ENCODE results near the gene ZNF438. TPM values are rescaled to one million over a fixed set of nuclear protein-coding genes. Genes with fewer than 3 reads are reported as not detected.

ZNF438 gene
- polyA plus RNA-seq, 3 donors = 5.4 to 11.1 (median 9.3) TPM

- Mint-ChIP-seq H3K27ac (no peak overlapping the region), H3K9me3 (peaks cover 0 to 7% (median 3%) of the 10 kb centered on the region in 7 donors), H3K4me3 (peak overlapping the region; percentile 46 to 57), H3K27me3 (ENCODE audit: low read depth in 3 of 3) (peaks cover 0 to 4% (median 1%) of the 10 kb centered on the region in 3 donors), H3K36me3 (no peaks in the 10 kb centered on the region), H3K4me1 (peaks cover 26% of the 10 kb centered on the region)
- no peaks in the 10 kb centered on the region for H4K20me1 ChIP-seq (ENCODE audit: insufficient read depth, low read length)
- no peak overlapping the region for H3K9ac ChIP-seq (ENCODE audit: insufficient read depth, low read length, poor library complexity, severe bottlenecking)
- H3K27ac ChIP-seq (ENCODE audit: low read depth in 1 of 2, low read length in 2 of 2) = no peak overlapping the region
- no peak for TF ChIP-seq CTCF (IDR thresholded peaks at IDR 0.05)
- WGBS (ENCODE audit: insufficient coverage) = 96% methylated on average over 12 of the region's 16 CpGs
- H3K79me2 ChIP-seq (ENCODE audit: insufficient read depth, low read length) = no peaks in the 10 kb centered on the region
- H3K9me3 ChIP-seq (replicated peaks in 1 of 2; ENCODE audit: control insufficient read depth in 1 of 2, insufficient read depth in 1 of 2, low read length in 2 of 2) = no peaks in the 10 kb centered on the region
- no peak overlapping the region for H3K4me3 ChIP-seq (replicated peaks in 1 of 3; ENCODE audit: low read depth in 2 of 3, low read length in 3 of 3)
- H3K4me1 ChIP-seq (ENCODE audit: control insufficient read depth in 1 of 2, insufficient read depth in 2 of 2, low read length in 2 of 2) = peaks cover 0 to 4% of the 10 kb centered on the region in 2 donors
- no peaks in the 10 kb centered on the region for H3K27me3 ChIP-seq (ENCODE audit: control insufficient read depth in 2 of 2, insufficient read depth in 2 of 2, low read length in 2 of 2)
- H3K4me2 ChIP-seq (replicated peaks; ENCODE audit: extremely low read depth, low read length, poor library complexity, severe bottlenecking) = no peak overlapping the region
- no peak for DNase-seq
- H2AFZ ChIP-seq (ENCODE audit: insufficient read depth, low read depth, low read length, poor library complexity, severe bottlenecking) = no peak overlapping the region
- H3K36me3 ChIP-seq (replicated peaks in 1 of 2; ENCODE audit: control insufficient read depth in 1 of 2, insufficient read depth in 2 of 2, low read length in 2 of 2) = no peaks in the 10 kb centered on the region
- intact Hi-C loops (cut with micrococcal nuclease) = no loop called here
Measured at GRCh38 chr10:30811276-30812017, 220.2 kb downstream of the ZNF438 start.

- H3K9me3 Mint-ChIP-seq = peaks cover 0 to 7% (median 3%) of the 10 kb centered on the region in 7 donors
- intact Hi-C loops (cut with micrococcal nuclease) = no loop called here
- H3K27ac Mint-ChIP-seq = no peak overlapping the region
- H3K4me1 ChIP-seq (ENCODE audit: control insufficient read depth in 1 of 2, insufficient read depth in 2 of 2, low read length in 2 of 2) = peaks cover 0 to 4% of the 10 kb centered on the region in 2 donors
- H3K27ac ChIP-seq (ENCODE audit: low read depth in 1 of 2, low read length in 2 of 2) = no peak overlapping the region
- DNase-seq = no peak
- peaks cover 0 to 4% (median 1%) of the 10 kb centered on the region in 3 donors for H3K27me3 Mint-ChIP-seq (ENCODE audit: low read depth in 3 of 3)
- no peak overlapping the region for H3K4me2 ChIP-seq (replicated peaks; ENCODE audit: extremely low read depth, low read length, poor library complexity, severe bottlenecking)
- no peaks in the 10 kb centered on the region for H3K27me3 ChIP-seq (ENCODE audit: control insufficient read depth in 2 of 2, insufficient read depth in 2 of 2, low read length in 2 of 2)
- no peaks in the 10 kb centered on the region for H4K20me1 ChIP-seq (ENCODE audit: insufficient read depth, low read length)
- H3K36me3 ChIP-seq (replicated peaks in 1 of 2; ENCODE audit: control insufficient read depth in 1 of 2, insufficient read depth in 2 of 2, low read length in 2 of 2) = no peaks in the 10 kb centered on the region
- no peaks in the 10 kb centered on the region for H3K9me3 ChIP-seq (replicated peaks in 1 of 2; ENCODE audit: control insufficient read depth in 1 of 2, insufficient read depth in 1 of 2, low read length in 2 of 2)
- no peak for TF ChIP-seq CTCF (IDR thresholded peaks at IDR 0.05)
- H3K4me3 Mint-ChIP-seq = no peak overlapping the region
- H3K4me3 ChIP-seq (replicated peaks in 1 of 3; ENCODE audit: low read depth in 2 of 3, low read length in 3 of 3) = no peak overlapping the region
- H3K9ac ChIP-seq (ENCODE audit: insufficient read depth, low read length, poor library complexity, severe bottlenecking) = no peak overlapping the region
- 99% methylated on average over 5 of the region's 5 CpGs for WGBS (ENCODE audit: insufficient coverage)
- no peaks in the 10 kb centered on the region for H3K36me3 Mint-ChIP-seq
- H3K79me2 ChIP-seq (ENCODE audit: insufficient read depth, low read length) = no peaks in the 10 kb centered on the region
- peaks cover 26% of the 10 kb centered on the region for H3K4me1 Mint-ChIP-seq
- no peak overlapping the region for H2AFZ ChIP-seq (ENCODE audit: insufficient read depth, low read depth, low read length, poor library complexity, severe bottlenecking)
Measured at GRCh38 chr10:30810416-30810815, 221.2 kb downstream of the ZNF438 start.
